Mucosa of rectum (tissue), 2 donors: ENCODE data around the gene HYAL3.

ENCODE experiments used
- H3K27ac ChIP-seq, 2 donors: one replicate each; pipeline ENCODE4 v1.7.0; 2013; ENCODE audit warnings: inconsistent platforms in 2 of 2, low read depth in 2 of 2, low read length in 2 of 2
- H3K27me3 ChIP-seq, 2 donors: one replicate each; pipeline ENCODE4 v1.7.0; 2013; ENCODE audit warnings: low read length in 2 of 2; ENCODE audit not compliant: control insufficient read depth in 2 of 2, insufficient read depth in 2 of 2
- H3K36me3 ChIP-seq, 2 donors: one replicate each; pipeline ENCODE4 v1.7.0; 2013; ENCODE audit warnings: low read length in 2 of 2; ENCODE audit not compliant: control insufficient read depth in 2 of 2, insufficient read depth in 2 of 2
- H3K4me1 ChIP-seq, 2 donors: one replicate each; pipeline ENCODE4 v1.7.0; 2013; ENCODE audit warnings: low read length in 2 of 2, mild to moderate bottlenecking in 1 of 2; ENCODE audit not compliant: control insufficient read depth in 2 of 2, insufficient read depth in 2 of 2
- H3K4me3 ChIP-seq, 2 donors: one replicate each; pipeline ENCODE4 v1.7.0; 2013; ENCODE audit warnings: low read length in 2 of 2
- H3K9ac ChIP-seq, 2 donors: one replicate each; pipeline ENCODE4 v1.7.0; 2013; ENCODE audit warnings: low read length in 2 of 2, low read depth in 1 of 2, mild to moderate bottlenecking in 1 of 2
- H3K9me3 ChIP-seq, 2 donors: one replicate each; pipeline ENCODE4 v1.7.0; 2013; ENCODE audit warnings: low read length in 2 of 2; ENCODE audit not compliant: control insufficient read depth in 2 of 2
- donor health status: healthy.
- donor health status: Normal muscosa, but diverticular disease.

HYAL3 gene

GRCh38 chr3:50258979-50259378, 40.2 kb downstream of the HYAL3 start:
- Histone ChIP-seq H3K9ac (no peak overlapping the region), H3K9me3 (no peaks in the 10 kb centered on the region), H3K4me1 (peaks cover 12 to 15% of the 10 kb centered on the region in 2 donors), H3K27me3 (no peaks in the 10 kb centered on the region), H3K36me3 (peaks cover 20 to 22% of the 10 kb centered on the region in 2 donors), H3K4me3 (no peak overlapping the region), H3K27ac (peak overlapping the region in 1 of 2 donors; percentile 53)

- Histone ChIP-seq H3K9ac (no peak overlapping the region), H3K36me3 (peaks cover 20 to 26% of the 10 kb centered on the region in 2 donors), H3K4me1 (peaks cover 12 to 15% of the 10 kb centered on the region in 2 donors), H3K27ac (no peak overlapping the region), H3K4me3 (no peak overlapping the region), H3K27me3 (no peaks in the 10 kb centered on the region), H3K9me3 (no peaks in the 10 kb centered on the region)
Measured at GRCh38 chr3:50258029-50258680, 41.0 kb downstream of the HYAL3 start.

DNA sequence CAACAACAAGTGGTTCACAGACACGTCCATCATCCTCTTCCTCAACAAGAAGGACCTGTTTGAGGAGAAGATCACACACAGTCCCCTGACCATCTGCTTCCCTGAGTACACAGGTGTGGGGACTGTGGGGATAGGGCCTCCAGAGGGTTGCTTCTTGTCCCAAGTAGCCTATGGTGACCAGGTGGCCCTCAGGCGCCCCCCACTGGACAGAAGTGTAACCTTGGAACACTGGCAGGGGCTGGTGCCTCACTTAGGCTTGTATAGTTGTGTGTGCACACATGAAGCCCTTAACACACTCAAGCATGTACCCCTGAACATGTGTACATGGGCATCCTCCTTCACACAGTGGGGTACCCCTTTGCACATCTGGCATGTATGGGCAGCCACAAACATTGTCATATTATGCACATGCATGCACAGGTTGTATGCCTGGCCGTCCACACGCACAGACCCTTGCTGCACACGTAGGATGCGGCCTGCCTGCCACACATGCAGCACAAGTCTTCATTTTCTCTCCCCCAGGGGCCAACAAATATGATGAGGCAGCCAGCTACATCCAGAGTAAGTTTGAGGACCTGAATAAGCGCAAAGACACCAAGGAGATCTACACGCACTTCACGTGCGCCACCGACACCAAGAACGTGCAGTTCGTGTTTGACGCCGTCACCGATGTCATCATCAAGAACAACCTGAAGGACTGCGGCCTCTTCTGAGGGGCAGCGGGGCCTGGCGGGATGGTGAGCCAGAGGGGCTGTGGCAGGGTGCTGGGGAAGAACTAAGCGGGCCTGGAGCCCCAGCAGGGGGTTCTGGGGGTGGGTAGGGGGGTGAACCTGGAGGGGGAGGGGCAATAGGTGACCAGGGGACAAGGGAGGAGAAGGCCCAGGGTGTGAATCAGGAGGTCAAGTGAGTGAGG, 42.0 kb downstream of the HYAL3 start:
- Histone ChIP-seq H3K4me3 (no peak overlapping the region), H3K9ac (no peak overlapping the region), H3K27ac (no peak overlapping the region), H3K27me3 (no peaks in the 10 kb centered on the region), H3K36me3 (peaks cover 20 to 32% of the 10 kb centered on the region in 2 donors), H3K9me3 (no peaks in the 10 kb centered on the region), H3K4me1 (peaks cover 12 to 15% of the 10 kb centered on the region in 2 donors)

DNA sequence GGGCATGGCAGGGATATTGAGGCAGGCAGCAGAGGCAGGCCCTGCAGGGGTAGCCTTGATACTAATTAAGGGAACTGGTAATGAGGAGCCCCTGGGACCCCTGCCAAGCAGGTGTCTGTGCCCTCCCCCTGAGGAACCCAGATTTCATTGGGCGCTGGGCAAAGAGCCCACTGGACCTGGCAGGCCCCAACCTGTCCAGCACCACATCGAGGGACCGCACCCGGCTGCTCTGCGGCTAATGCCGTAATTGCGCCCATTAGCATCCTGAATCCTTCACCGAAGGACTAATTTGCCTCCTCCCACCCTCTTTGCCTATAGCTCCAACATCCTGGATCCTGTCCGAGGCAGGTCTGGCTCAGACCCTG, 44.0 kb downstream of the HYAL3 start:
- Histone ChIP-seq H3K27me3 (no peaks in the 10 kb centered on the region), H3K9ac (no peak overlapping the region), H3K27ac (peak overlapping the region in 1 of 2 donors; percentile 56), H3K9me3 (no peaks in the 10 kb centered on the region), H3K36me3 (peaks cover 25 to 41% of the 10 kb centered on the region in 2 donors), H3K4me1 (peaks cover 12 to 15% of the 10 kb centered on the region in 2 donors), H3K4me3 (no peak overlapping the region)

DNA sequence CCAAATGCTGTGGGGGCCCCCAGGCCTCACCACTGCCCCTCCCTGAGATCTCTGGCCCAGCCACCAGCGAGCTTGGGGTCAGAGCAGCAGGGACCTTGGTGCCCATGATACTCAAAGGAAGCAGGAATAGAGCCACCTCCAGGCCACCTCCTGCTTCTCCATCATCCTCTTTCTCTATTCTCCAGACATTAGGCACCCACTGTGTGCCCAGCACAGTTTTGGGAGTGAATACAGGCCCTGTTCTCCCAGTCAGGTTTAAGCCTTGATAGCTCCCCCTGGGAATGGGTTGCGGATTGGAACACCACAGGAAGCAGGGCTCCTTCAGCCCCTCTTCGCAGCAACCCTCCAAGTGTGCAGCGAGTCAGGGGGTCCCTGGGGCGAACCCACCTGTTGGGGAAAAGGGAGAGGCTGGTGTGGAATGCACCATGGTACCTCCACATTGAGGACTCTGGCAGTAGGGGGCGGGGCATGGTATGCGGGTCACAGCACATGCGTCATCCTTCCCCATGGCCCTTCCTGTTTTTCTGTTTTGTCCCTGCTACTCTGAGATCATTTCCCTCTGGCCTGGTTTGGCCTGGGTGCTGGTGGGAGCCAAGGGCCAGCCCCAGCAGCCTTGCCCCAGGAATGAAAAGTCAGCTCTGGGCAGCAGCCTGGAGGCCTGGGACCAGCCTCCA, 44.5 kb downstream of the HYAL3 start:
- Histone ChIP-seq H3K27me3 (no peaks in the 10 kb centered on the region), H3K36me3 (peaks cover 25 to 42% of the 10 kb centered on the region in 2 donors), H3K27ac (peak overlapping the region; percentile 42 to 56), H3K9ac (no peak overlapping the region), H3K4me3 (no peak overlapping the region), H3K9me3 (no peaks in the 10 kb centered on the region), H3K4me1 (peaks cover 10 to 14% of the 10 kb centered on the region in 2 donors)

GRCh38 chr3:50251220-50251619, 48.0 kb downstream of the HYAL3 start:
- peaks cover 5 to 32% of the 10 kb centered on the region in 2 donors for H3K36me3 ChIP-seq
- H3K27ac ChIP-seq: peak overlapping the region in 1 of 2 donors; percentile 10
- H3K9ac ChIP-seq: no peak overlapping the region
- H3K9me3 ChIP-seq: no peaks in the 10 kb centered on the region
- H3K4me3 ChIP-seq: no peak overlapping the region
- H3K27me3 ChIP-seq: no peaks in the 10 kb centered on the region
- H3K4me1 ChIP-seq: peaks cover 27 to 42% of the 10 kb centered on the region in 2 donors

- Histone ChIP-seq H3K27ac (no peak overlapping the region), H3K36me3 (peaks cover 4 to 30% of the 10 kb centered on the region in 2 donors)
Measured at GRCh38 chr3:50250514-50250913, 48.7 kb downstream of the HYAL3 start.

DNA sequence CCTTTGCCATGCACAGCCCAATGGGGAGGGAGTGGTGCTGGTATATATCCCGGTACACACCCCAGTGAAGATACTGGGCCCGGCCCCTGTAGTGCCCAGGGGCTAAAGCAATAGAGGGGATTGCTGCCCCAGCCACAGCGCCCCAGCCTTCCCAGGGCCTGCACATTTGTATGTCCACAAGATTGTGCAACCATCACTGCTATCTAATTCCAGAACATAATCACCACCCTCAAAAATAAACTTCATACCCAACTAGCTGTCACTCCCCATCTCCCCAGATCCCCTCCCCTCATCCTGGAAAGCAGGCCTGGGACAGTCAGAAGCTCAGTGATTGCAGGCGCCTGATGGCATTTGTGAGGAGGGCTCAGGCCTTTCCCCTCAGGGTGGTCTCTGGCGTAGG, 49.7 kb downstream of the HYAL3 start:
- Histone ChIP-seq H3K27ac (peak overlapping the region in 1 of 2 donors; percentile 58), H3K36me3 (peaks cover 4 to 30% of the 10 kb centered on the region in 2 donors), H3K4me1 (peaks cover 37 to 49% of the 10 kb centered on the region in 2 donors)

More at GRCh38 chr3:50250514-50250913, 48.7 kb downstream of the HYAL3 start:
- no peaks in the 10 kb centered on the region for H3K9me3 ChIP-seq
- H3K4me1 ChIP-seq: peaks cover 32 to 48% of the 10 kb centered on the region in 2 donors
- H3K27me3 ChIP-seq: no peaks in the 10 kb centered on the region
- no peak overlapping the region for H3K4me3 ChIP-seq
- H3K9ac ChIP-seq: no peak overlapping the region

GRCh38 chr3:50248387-50248786, 50.8 kb downstream of the HYAL3 start:
- Histone ChIP-seq H3K9ac (peak overlapping the region in 1 of 2 donors; percentile 13), H3K36me3 (peaks cover 4 to 25% of the 10 kb centered on the region in 2 donors), H3K4me1 (peaks cover 45 to 53% of the 10 kb centered on the region in 2 donors), H3K27me3 (no peaks in the 10 kb centered on the region), H3K4me3 (no peak overlapping the region), H3K27ac (peak overlapping the region; percentile 34 to 58), H3K9me3 (no peaks in the 10 kb centered on the region)

More for the DNA sequence above, 49.7 kb downstream of the HYAL3 start:
- H3K27me3 ChIP-seq: no peaks in the 10 kb centered on the region
- no peak overlapping the region for H3K4me3 ChIP-seq
- no peaks in the 10 kb centered on the region for H3K9me3 ChIP-seq
- no peak overlapping the region for H3K9ac ChIP-seq
